CD14-positive monocyte (primary cell): ENCODE results near the gene NKX6-2. TPM values are rescaled to one million over a fixed set of nuclear protein-coding genes. Genes with fewer than 3 reads are reported as not detected.
A peak's percentile ranks its signal among the peaks of the same experiment; 100 is the strongest.

ENCODE experiments used
- DNase-seq, 3 donors: peaks; one replicate each; pipeline ENCODE4 v3.0.0-alpha.2; 2011 to 2022
- H2AFZ ChIP-seq: 2 replicates; pipeline ENCODE4 v1.6.0; 2012; ENCODE audit warnings: mild to moderate bottlenecking, low read depth, low read length, inconsistent platforms; ENCODE audit not compliant: insufficient read depth, poor library complexity, severe bottlenecking
- H3K27ac ChIP-seq, 2 donors: 1 replicate in 1 of 2; 2 replicates in 1 of 2; pipeline ENCODE4 v1.5.1; 2012 to 2013; ENCODE audit warnings: low read length in 2 of 2, control low read depth in 1 of 2, inconsistent platforms in 1 of 2, low read depth in 1 of 2, mild to moderate bottlenecking in 1 of 2
- H3K27me3 ChIP-seq, 2 donors: one replicate each; pipeline versions ENCODE4 v1.6.0 to v1.6.1; 2011 to 2013; ENCODE audit warnings: low read length in 2 of 2; ENCODE audit not compliant: control insufficient read depth in 2 of 2, insufficient read depth in 2 of 2
- H3K36me3 ChIP-seq, 2 donors: replicated peaks in 1 of 2; 1 replicate in 1 of 2; 2 replicates in 1 of 2; pipeline versions ENCODE4 v1.5.1 to v1.6.1; 2012 to 2013; ENCODE audit warnings: low read length in 2 of 2, control low read depth in 1 of 2, inconsistent platforms in 1 of 2, mild to moderate bottlenecking in 1 of 2; ENCODE audit not compliant: insufficient read depth in 2 of 2, control insufficient read depth in 1 of 2
- H3K4me1 ChIP-seq, 2 donors: 1 replicate in 1 of 2; 2 replicates in 1 of 2; pipeline versions ENCODE4 v1.5.1 to v1.6.1; 2012 to 2013; ENCODE audit warnings: low read length in 2 of 2, control low read depth in 1 of 2, inconsistent platforms in 1 of 2, mild to moderate bottlenecking in 1 of 2, moderate library complexity in 1 of 2; ENCODE audit not compliant: insufficient read depth in 2 of 2, control insufficient read depth in 1 of 2
- H3K4me2 ChIP-seq: replicated peaks from 2 replicates; pipeline ENCODE3; 2012; ENCODE audit warnings: low read length, moderate library complexity, mild to moderate bottlenecking; ENCODE audit not compliant: poor library complexity, severe bottlenecking; ENCODE audit errors: extremely low read depth
- H3K4me3 ChIP-seq, 3 experiments: fragments of 200-600 bp in 1 of 3; sonication (generic) in 1 of 3; replicated peaks in 1 of 3; 1 replicate in 2 of 3; 2 replicates in 1 of 3; pipeline ENCODE4 v1.5.1; 2011 to 2013; ENCODE audit warnings: low read length in 3 of 3, mild to moderate bottlenecking in 3 of 3, control low read depth in 2 of 3, low read depth in 2 of 3, inconsistent platforms in 1 of 3, moderate library complexity in 1 of 3
- H3K79me2 ChIP-seq: 2 replicates; pipeline ENCODE4 v1.6.0; 2012; ENCODE audit warnings: mild to moderate bottlenecking, control low read depth, inconsistent platforms, low read length, moderate library complexity; ENCODE audit not compliant: insufficient read depth
- H3K9ac ChIP-seq: 2 replicates; pipeline ENCODE4 v1.6.0; 2017; ENCODE audit warnings: low read length, mild to moderate bottlenecking; ENCODE audit not compliant: insufficient read depth, poor library complexity, severe bottlenecking
- H3K9me3 ChIP-seq, 2 donors: replicated peaks in 1 of 2; 1 replicate in 1 of 2; 2 replicates in 1 of 2; pipeline versions ENCODE4 v1.5.1 to v1.6.1; 2012 to 2013; ENCODE audit warnings: low read length in 2 of 2, control low read depth in 1 of 2; ENCODE audit not compliant: control insufficient read depth in 1 of 2, insufficient read depth in 1 of 2
- H4K20me1 ChIP-seq: 2 replicates; pipeline ENCODE4 v1.6.0; 2012; ENCODE audit warnings: mild to moderate bottlenecking, low read length, control low read depth, moderate library complexity; ENCODE audit not compliant: insufficient read depth
- H3K27ac Mint-ChIP-seq, 7 donors: one replicate each; pipeline ENCODE4 v1.8.0; 2020; ENCODE audit warnings: mild to moderate bottlenecking in 7 of 7, mixed read lengths in 7 of 7, moderate library complexity in 6 of 7, inconsistent platforms in 2 of 7
- H3K27me3 Mint-ChIP-seq, 3 donors: one replicate each; pipeline ENCODE4 v1.8.0; 2021 to 2022; ENCODE audit warnings: low read depth in 3 of 3, mild to moderate bottlenecking in 3 of 3, mixed read lengths in 3 of 3, moderate library complexity in 3 of 3, inconsistent platforms in 1 of 3
- H3K36me3 Mint-ChIP-seq, 2 donors: one replicate each; pipeline ENCODE4 v1.8.0; 2020; ENCODE audit warnings: mixed read lengths in 2 of 2, inconsistent platforms in 1 of 2, mild to moderate bottlenecking in 1 of 2
- H3K4me1 Mint-ChIP-seq: one replicate; pipeline ENCODE4 v1.8.0; 2020; ENCODE audit warnings: mild to moderate bottlenecking, mixed read lengths
- H3K4me3 Mint-ChIP-seq, 2 donors: one replicate each; pipeline ENCODE4 v1.8.0; 2020; ENCODE audit warnings: mild to moderate bottlenecking in 2 of 2, mixed read lengths in 2 of 2, moderate library complexity in 1 of 2
- H3K9me3 Mint-ChIP-seq, 7 donors: one replicate each; pipeline ENCODE4 v1.8.0; 2020 to 2022; ENCODE audit warnings: mixed read lengths in 7 of 7, mild to moderate bottlenecking in 6 of 7, moderate library complexity in 6 of 7, inconsistent platforms in 2 of 7
- CTCF ChIP-seq: fragments of 200-600 bp; IDR thresholded peaks from one replicate; pipeline ENCODE4 v1.8.0; 2022; ENCODE audit warnings: antibody characterized with exemption, mild to moderate bottlenecking
- WGBS: methylation state at CpG from one replicate; pipeline ENCODE4 v1.1.5; 2013; ENCODE audit warnings: missing lambda C conversion rate; ENCODE audit not compliant: insufficient coverage; 5-methylcytosine and 5-hydroxymethylcytosine counted together
- intact Hi-C, 2 donors: fragments of 100-400 bp; cut with micrococcal nuclease; formaldehyde crosslinking; loops; one replicate each; pipeline versions ENCODE4 v1.15.0 to v1.15.1; 2023
- polyA plus RNA-seq, 3 donors: library from polyadenylated mRNA; depleted of rRNA in 1 of 3; unstranded in 2 of 3; stranded (reverse) in 1 of 3; fragments of 300-500 nt in 2 of 3; fragments of >200 nt in 1 of 3; fragmentation: Illumina TruSeq in 2 of 3; gene quantifications; 1 replicate in 2 of 3; 2 replicates in 1 of 3; pipeline ENCODE4 v1.2.3, GENCODE V29; 2012 to 2021

The NKX6-2 gene
- polyA plus RNA-seq, 3 donors, result not detected

GRCh38 chr10:132814469-132814856, 28.5 kb upstream of the NKX6-2 start:
- Mint-ChIP-seq H3K9me3 (peaks cover 0 to 2% (median 0%) of the 10 kb centered on the region in 7 donors), H3K27me3 (peaks cover 0 to 10% (median 7%) of the 10 kb centered on the region in 3 donors), H3K27ac (no peak overlapping the region), H3K4me1 (no peaks in the 10 kb centered on the region), H3K36me3 (no peaks in the 10 kb centered on the region), H3K4me3 (no peak overlapping the region)
- DNase-seq, result peak in 1 of 3 donors; percentile 0
- 88% methylated on average over 14 of the region's 16 CpGs for WGBS
- Histone ChIP-seq H3K27ac (no peak overlapping the region), H4K20me1 (no peaks in the 10 kb centered on the region), H3K79me2 (no peaks in the 10 kb centered on the region), H3K4me2 (no peak overlapping the region), H3K4me1 (no peaks in the 10 kb centered on the region), H3K36me3 (no peaks in the 10 kb centered on the region), H3K9me3 (no peaks in the 10 kb centered on the region), H3K9ac (no peak overlapping the region), H3K27me3 (no peaks in the 10 kb centered on the region), H3K4me3 (no peak overlapping the region), H2AFZ (no peak overlapping the region)
- intact Hi-C loops, result no loop called here
- no peak for TF ChIP-seq CTCF

- DNase-seq, result peak in 1 of 3 donors; percentile 1
- intact Hi-C loops, result no loop called here
- Histone ChIP-seq H3K79me2 (no peaks in the 10 kb centered on the region), H4K20me1 (no peaks in the 10 kb centered on the region), H2AFZ (no peak overlapping the region), H3K4me3 (no peak overlapping the region), H3K4me1 (no peaks in the 10 kb centered on the region), H3K36me3 (no peaks in the 10 kb centered on the region), H3K4me2 (no peak overlapping the region), H3K27ac (no peak overlapping the region), H3K27me3 (no peaks in the 10 kb centered on the region), H3K9ac (no peak overlapping the region), H3K9me3 (no peaks in the 10 kb centered on the region)
- Mint-ChIP-seq H3K4me1 (no peaks in the 10 kb centered on the region), H3K4me3 (no peak overlapping the region), H3K27me3 (peaks cover 0 to 10% (median 8%) of the 10 kb centered on the region in 3 donors), H3K27ac (no peak overlapping the region), H3K36me3 (no peaks in the 10 kb centered on the region), H3K9me3 (peaks cover 0 to 2% (median 0%) of the 10 kb centered on the region in 7 donors)
- no peak for TF ChIP-seq CTCF
- 83% methylated on average over 18 of the region's 28 CpGs for WGBS
These were observed 27.9 kb upstream of the NKX6-2 start for GRCh38 chr10:132813560-132814468.
